Sigmoid colon (tissue), 4 donors: ENCODE measurements around the gene SUPT5H.

ENCODE experiments used
- EP300 ChIP-seq, 4 donors: sonication (generic); formaldehyde crosslinking; IDR thresholded peaks; one replicate each; pipeline ENCODE4 v1.6.1; 2017; ENCODE audit warnings: antibody characterized with exemption in 4 of 4
- POLR2A ChIP-seq, 2 donors: fragments of 450-650 bp; IDR thresholded peaks; one replicate each; pipeline ENCODE4 v1.6.1; 2016; ENCODE audit warnings: antibody characterized with exemption in 2 of 2, mild to moderate bottlenecking in 2 of 2, moderate library complexity in 2 of 2
- POLR2AphosphoS5 ChIP-seq, 4 donors: sonication (generic); formaldehyde crosslinking; IDR thresholded peaks; one replicate each; pipeline ENCODE4 v1.6.1; 2017; ENCODE audit warnings: antibody characterized with exemption in 4 of 4
- TF ChIP-seq, protein P1 (sequence below), 4 experiments: fragments of 450-650 bp in 3 of 4; fragments of 200-600 bp in 1 of 4; IDR thresholded peaks; one replicate each; pipeline ENCODE4 v1.5.1; 2016 to 2019; ENCODE audit warnings: antibody characterized with exemption in 4 of 4, mild to moderate bottlenecking in 3 of 4, moderate library complexity in 2 of 4

DNA sequence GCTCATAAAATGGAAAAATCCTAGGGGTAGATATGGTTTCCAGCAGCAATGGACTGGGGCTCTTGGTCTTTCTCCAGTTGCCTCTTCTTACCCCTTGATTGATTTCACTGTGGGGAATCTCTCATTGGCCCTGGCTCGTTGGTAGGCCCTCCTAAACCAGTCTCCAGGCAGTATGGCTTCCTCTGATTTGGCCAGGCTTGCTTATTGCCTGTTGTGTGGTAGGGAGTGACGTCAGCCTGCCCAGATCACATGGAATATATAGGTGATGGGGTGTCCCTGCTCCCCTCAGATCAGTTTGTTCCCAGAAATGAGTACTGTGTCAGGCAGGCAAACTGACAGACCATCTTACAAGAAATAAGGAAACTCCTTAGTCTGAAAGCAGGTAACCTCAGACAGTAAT is 63.9 kb downstream of the SUPT5H start:
- TF ChIP-seq, protein P1, sequence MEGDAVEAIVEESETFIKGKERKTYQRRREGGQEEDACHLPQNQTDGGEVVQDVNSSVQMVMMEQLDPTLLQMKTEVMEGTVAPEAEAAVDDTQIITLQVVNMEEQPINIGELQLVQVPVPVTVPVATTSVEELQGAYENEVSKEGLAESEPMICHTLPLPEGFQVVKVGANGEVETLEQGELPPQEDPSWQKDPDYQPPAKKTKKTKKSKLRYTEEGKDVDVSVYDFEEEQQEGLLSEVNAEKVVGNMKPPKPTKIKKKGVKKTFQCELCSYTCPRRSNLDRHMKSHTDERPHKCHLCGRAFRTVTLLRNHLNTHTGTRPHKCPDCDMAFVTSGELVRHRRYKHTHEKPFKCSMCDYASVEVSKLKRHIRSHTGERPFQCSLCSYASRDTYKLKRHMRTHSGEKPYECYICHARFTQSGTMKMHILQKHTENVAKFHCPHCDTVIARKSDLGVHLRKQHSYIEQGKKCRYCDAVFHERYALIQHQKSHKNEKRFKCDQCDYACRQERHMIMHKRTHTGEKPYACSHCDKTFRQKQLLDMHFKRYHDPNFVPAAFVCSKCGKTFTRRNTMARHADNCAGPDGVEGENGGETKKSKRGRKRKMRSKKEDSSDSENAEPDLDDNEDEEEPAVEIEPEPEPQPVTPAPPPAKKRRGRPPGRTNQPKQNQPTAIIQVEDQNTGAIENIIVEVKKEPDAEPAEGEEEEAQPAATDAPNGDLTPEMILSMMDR (IDR thresholded peaks at IDR 0.05), result no peak
- no peak for TF ChIP-seq POLR2A (IDR thresholded peaks at IDR 0.05)
- no peak for TF ChIP-seq POLR2AphosphoS5 (IDR thresholded peaks at IDR 0.05)
- no peak for TF ChIP-seq EP300 (IDR thresholded peaks at IDR 0.05)
